NCI-H2227 treated with DMSO at 0.1 percent for 48 hours (cell line): Measurements from ENCODE around the gene CAVIN2.
A peak's percentile ranks its signal among the peaks of the same experiment; 100 is the strongest.
"Not testable (repeated sequence)": the region's sequence is repeated elsewhere in the genome, so short reads cannot be mapped to it uniquely, and the experiment has no call there.

Experiments
- DNase-seq: peaks from one replicate; lab custom pipeline; 2025; lab: John Stamatoyannopoulos, UW

The CAVIN2 gene

DNA sequence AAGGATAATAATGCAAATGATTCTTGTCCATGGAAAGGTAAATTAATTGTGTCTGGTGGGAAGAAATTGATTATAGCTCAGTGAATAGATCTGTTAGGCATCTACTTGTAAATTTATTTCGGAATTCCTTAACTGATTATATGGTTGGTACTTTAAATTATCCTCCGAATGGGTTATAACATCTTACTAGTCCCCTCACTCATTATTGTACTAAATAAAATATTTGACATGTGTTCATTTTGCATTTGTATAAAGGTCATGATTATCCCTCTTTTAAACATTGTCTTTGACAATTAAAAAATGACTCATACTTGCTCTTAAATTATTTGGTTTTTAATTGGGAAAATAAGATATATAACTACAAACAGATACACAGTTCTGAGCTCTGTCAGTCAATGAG lies 47.4 kb downstream of the CAVIN2 start:
- no peak for DNase-seq

DNA sequence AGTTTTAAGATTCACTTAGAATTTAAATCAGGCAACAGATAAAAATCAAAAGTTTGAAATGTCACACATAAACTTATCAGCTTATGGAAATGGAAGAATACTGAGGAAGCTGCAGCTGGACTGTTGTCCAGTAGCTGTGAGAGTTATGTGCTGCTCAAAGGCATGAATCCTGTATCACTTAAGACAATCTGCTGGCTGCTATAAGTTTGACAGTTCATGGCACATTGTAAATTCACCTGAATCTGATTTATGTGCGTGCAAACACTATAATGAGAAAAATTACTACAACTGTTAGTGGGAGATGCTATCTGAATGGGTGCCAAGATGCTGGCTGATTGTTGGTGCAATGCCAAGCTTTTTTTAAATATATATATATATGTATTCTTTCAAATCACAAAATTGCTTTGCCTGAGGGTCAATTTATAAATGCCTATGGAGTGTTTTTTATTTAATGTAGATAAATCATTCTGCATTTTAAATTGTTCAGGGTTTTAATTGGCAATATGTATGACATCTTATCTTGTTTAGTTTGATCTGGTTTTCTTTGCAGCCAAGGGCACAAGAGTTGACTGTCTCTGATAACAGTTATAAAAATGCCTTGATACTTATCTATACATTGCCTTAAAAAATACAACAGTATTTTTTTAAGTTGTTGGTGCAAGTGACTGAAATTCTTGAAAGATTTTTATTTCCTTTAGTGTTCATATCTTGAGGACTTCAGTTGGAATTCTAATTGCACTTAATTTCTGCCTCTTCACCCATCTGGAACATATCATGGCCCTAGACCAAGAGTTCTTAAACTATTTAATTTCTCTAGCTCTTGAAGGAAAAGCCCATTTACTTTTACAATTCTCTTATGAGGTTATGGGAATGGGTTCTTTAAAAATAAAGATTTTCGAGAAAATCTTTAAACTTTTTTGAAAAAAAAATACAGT lies 48.7 kb downstream of the CAVIN2 start:
- DNase-seq, result peak; percentile 37

DNA sequence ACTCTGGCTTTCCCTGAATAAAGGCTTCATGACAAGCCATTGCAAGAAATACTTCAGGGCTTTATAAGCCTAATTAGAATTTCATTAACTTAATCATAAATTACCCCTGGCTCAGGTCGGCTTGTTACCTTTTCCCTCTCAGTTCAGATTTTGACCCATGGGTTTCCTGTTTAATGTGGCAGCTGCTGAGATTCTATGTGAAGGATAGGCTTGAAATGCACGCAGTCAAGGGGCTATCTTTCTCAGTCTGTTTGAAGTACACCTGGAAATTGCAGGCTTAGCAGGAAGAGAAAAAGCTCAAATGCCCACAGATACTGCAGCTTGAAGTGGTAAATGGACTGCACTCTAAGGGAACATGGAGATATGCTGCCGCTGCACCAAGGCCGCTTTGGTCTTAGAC lies 49.4 kb downstream of the CAVIN2 start:
- peak; percentile 30 for DNase-seq

DNA sequence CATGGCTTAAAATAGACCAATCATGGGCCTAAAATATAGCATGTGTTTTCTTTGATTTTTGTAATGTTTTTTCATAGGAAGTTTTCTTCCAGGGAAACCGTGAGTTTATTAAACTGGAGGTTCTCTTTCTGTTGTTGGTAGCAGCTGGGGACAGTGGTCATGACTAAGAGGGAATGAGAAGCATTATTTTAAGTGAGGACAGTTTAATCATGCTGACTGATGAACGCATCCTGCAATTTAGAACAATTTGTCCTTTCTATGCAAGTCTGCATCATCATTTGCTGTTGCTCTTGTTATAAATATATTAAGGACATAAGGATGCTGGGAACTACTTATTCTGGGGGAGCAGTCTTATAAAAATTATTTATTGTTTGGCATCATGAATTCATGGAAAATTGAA lies 51.2 kb downstream of the CAVIN2 start:
- DNase-seq, result no peak

DNA sequence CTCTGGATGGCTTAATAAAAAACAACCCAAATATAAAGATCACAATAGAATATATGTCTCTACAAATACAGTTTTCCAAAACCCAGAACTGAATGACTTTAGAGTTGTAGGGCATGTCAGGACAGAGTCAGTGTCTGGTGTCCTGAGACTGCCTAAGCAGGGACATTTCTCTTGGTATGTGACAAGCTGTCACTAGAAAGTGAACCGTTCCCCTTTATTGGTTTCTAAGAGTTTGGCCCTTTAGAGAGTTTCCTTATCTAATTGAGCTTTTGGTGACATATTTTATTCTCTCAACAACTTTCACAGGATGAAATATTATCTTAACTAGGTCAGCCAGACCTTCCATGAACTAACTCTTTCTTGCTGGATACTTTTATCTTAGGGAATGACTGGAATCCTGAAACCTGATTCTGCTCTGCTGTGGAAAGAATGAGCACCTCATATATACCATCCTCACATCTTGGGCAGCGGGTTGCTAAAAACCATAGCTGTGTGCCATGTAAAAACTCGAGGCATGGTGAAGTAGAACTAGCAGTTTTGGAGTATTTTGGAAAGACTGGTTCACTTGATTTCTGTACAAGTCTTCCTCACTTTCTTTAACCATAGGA lies 54.8 kb downstream of the CAVIN2 start:
- no peak for DNase-seq

DNA sequence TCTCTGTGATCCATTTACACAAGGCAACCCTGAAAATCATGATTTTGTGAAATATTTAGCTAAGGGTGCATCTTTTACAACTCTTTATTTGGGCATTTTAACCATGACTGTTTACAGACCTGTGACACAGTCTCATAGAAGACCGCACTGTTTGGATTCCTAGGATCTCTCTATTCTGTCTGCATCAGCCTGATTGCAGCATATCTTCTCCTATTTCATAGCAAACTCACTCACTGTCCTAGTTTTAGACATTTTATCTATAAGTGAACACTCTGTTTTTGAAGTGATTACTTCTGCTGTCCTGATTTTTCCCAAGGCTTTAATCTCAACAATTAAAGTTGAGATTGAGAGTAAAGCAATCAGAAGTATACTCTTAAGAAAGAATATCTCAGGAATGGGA lies 56.2 kb downstream of the CAVIN2 start:
- no peak for DNase-seq

DNA sequence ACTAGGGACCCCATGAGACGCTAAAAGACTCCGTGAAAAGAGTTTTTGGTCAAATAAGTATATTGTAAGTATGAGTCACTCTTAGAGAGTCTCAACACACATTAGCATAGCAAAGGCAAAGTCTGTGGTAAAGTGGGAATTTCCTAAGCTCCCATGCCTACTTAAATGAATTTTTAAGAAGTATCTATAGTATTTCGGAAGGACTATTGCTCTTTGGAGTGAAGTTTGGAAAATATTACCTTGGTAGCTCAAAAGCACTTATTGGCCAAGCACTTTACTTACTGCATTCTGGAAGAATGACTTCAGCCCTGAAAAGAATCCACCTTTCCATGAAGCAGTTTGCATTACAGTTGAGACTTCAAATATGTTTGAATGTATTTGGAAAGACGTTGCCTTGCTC lies 57.1 kb downstream of the CAVIN2 start:
- DNase-seq, result no peak

DNA sequence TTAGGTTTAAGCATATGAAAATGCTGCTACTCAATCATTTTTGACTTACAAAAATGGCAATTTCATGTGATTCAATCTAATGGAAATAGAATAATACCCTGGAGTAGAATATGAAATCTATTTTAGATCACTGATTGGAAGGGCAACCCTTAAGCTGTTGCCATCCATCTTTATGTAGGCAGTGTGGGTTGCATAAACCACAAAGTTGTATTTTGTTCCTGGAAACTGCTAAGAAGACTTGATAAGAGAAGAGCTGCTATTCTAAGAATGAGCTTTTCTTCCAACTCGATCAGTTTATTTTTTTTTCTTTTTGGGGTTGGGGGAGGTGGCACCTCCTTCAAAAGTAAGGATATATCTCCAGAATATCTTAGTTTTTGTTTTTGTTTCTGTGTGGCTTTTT lies 60.2 kb downstream of the CAVIN2 start:
- DNase-seq, result no peak

DNA sequence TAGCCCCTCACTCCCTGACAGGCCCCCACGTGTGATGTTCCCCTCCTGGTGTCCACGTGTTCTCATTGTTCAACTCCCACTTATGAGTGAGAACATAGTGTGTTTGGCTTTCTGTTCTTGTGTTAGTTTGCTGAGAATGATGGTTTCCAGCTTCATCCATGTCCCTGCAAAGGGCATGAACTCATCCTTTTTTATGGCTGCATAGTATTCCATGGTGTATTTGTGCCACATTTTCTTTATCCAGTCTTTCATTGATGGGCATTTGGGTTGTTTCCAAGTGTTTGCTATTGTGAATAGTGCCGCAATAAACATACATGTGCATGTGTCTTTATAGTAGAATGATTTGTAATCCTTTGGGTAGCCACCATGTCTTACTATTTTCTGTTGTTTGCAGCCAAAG lies 61.2 kb downstream of the CAVIN2 start:
- DNase-seq, result not testable (repeated sequence)
